Muscle of arm (tissue), 12 donors: ENCODE results near the gene RASEF. TPM values are rescaled to one million over a fixed set of nuclear protein-coding genes. Genes with fewer than 3 reads are reported as not detected.

Experiments used
- DNase-seq: peaks from one replicate; pipeline ENCODE4 v3.0.0-alpha.2; 2013
- polyA plus RNA-seq, 12 donors: library from polyadenylated mRNA; unstranded; fragments of 120-200 nt; gene quantifications; one replicate each; pipeline ENCODE4 v1.2.1, GENCODE V29; 2013; ENCODE audit not compliant: insufficient read length in 12 of 12

The RASEF gene
- polyA plus RNA-seq, 12 donors: 0.17 to 3.8 (median 0.66) TPM; not detected in 1

GRCh38 chr9:83013867-83014605 is 48.9 kb downstream of the RASEF start:
- no peak for DNase-seq

- DNase-seq: peak; percentile 23
Measured at GRCh38 chr9:83012922-83013838, 49.8 kb downstream of the RASEF start.

GRCh38 chr9:83012168-83012921 is 50.6 kb downstream of the RASEF start:
- peak; percentile 24 for DNase-seq

- DNase-seq: no peak
Measured at GRCh38 chr9:83011611-83012010, 51.3 kb downstream of the RASEF start.

GRCh38 chr9:83007521-83008300 is 55.2 kb downstream of the RASEF start:
- DNase-seq: no peak

- no peak for DNase-seq
Measured at GRCh38 chr9:83006378-83006777, 56.6 kb downstream of the RASEF start.

GRCh38 chr9:83005963-83006362 is 57.0 kb downstream of the RASEF start:
- no peak for DNase-seq

- no peak for DNase-seq
Measured at GRCh38 chr9:83005361-83005760, 57.6 kb downstream of the RASEF start.

GRCh38 chr9:83002329-83002728 is 60.6 kb downstream of the RASEF start:
- no peak for DNase-seq

- no peak for DNase-seq
Measured at GRCh38 chr9:83000765-83001164, 62.2 kb downstream of the RASEF start.

GRCh38 chr9:82998409-82998808 is 64.5 kb downstream of the RASEF start:
- DNase-seq: no peak

GRCh38 chr9:82997476-82998140 is 65.3 kb downstream of the RASEF start:
- DNase-seq: no peak

- no peak for DNase-seq
Measured at GRCh38 chr9:82996941-82997340, 66.0 kb downstream of the RASEF start.

- DNase-seq: no peak
Measured at GRCh38 chr9:82993856-82994605, 68.9 kb downstream of the RASEF start.

GRCh38 chr9:82991671-82992070 is 71.3 kb downstream of the RASEF start:
- DNase-seq: peak; percentile 23

- no peak for DNase-seq
Measured at GRCh38 chr9:82989929-82990328, 73.0 kb downstream of the RASEF start.

GRCh38 chr9:82988488-82988887 is 74.5 kb downstream of the RASEF start:
- DNase-seq: no peak

- no peak for DNase-seq
Measured at GRCh38 chr9:82987370-82988189, 75.4 kb downstream of the RASEF start.

- no peak for DNase-seq
Measured at GRCh38 chr9:82981552-82981951, 81.4 kb downstream of the RASEF start.
